AG08396 (cell line): ENCODE results near the gene COL21A1.
"Not testable (repeated sequence)": the region's sequence is repeated elsewhere in the genome, so short reads cannot be mapped to it uniquely, and the experiment has no call there.

Experiments
- DNase-seq: peaks from one replicate; pipeline ENCODE4 v3.0.0; 2012; ENCODE audit warnings: low spot score, mixed read lengths

The COL21A1 gene

DNA sequence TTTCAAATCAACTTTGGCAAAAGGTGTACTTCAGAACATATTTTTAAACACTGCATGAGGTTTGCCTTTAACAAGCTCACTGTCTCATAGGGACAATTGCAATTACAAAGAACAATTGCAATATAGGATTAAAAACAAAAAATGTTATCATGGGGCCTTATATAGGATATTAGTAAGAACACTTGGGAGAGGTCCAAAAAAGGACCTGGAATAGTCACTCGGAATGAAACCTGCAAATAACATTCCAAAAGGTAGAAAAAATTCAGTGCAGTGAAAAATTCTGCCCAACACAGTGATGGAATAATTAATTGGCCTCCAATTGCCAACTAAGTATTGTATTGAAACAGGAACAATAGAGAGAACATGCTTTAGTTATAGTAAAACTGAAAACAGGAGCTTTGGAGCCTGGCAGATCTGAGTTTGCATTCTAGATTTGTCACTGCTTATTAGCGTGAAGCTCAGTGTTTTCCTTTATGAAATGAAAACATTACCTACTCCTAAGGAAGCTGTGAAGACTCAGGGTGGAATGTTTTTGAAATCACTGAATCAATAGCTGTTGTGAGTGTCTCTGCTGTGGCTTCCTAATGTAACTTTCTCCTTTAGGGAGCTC, 199.3 kb downstream of the COL21A1 start:
- no peak for DNase-seq

DNA sequence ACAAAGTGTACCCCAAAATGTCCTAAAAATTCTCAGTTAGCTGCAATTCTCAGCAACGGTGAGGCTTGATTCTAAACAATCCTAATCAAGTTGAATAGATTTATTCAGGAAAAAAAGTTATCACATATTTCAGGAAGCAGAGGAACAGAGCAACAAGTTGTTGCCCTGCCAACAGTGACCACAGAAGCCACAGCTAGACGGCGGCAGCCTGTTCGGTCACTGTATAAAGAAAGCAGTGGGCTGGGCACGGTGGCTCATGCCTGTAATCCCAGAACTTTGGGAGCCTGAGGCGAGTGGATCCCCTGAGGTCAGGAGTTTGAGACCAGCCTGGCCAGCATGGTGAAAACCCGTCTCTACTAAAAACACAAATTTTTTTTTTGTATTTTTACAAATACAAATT, 200.8 kb downstream of the COL21A1 start:
- DNase-seq = peak; percentile 15

DNA sequence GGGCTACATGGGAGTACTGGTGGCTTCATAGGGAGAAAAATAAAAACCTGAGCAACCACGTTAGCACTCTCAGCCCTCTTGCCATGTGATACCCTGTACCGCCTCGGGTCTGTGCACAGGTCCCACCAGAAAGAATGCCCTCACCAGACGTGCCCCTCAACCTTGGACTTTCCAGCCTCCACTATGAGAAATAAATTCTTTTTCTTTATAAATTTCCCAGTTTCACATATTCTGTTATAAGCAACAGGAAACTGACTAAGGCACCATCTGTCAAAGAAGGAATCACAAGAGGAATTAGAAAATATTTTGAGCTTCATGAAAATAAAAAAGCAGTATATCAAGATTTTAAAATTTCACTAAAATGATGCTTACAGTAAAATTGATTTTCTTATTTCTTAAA, 203.6 kb downstream of the COL21A1 start:
- no peak for DNase-seq

DNA sequence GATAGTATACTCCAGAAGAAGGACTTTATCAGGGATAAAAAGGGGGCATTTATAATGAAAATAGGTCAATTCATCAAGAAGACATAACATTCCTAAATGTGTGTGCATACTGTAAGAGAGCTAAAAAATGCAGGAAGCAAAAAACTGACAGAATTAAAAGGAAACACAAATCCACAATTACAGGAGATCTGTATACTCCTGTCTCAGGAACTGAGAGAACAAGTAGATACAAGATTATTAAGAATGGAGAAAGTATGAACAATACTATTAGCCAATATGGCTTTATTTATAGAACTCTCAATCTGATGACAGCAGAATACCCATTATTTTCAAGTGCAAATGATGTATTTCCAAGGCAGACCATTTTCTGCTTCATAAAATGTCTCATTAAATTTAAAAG, 204.3 kb downstream of the COL21A1 start:
- no peak for DNase-seq

- no peak for DNase-seq
These were observed 205.8 kb downstream of the COL21A1 start for GRCh38 chr6:56041591-56041990.

GRCh38 chr6:56040889-56041301, 206.5 kb downstream of the COL21A1 start:
- no peak for DNase-seq

GRCh38 chr6:56040223-56040622, 207.2 kb downstream of the COL21A1 start:
- no peak for DNase-seq

- no peak for DNase-seq
These were observed 208.6 kb downstream of the COL21A1 start for GRCh38 chr6:56038764-56039163.

- no peak for DNase-seq
These were observed 209.8 kb downstream of the COL21A1 start for GRCh38 chr6:56037601-56038000.

GRCh38 chr6:56036916-56037600, 210.3 kb downstream of the COL21A1 start:
- no peak for DNase-seq

GRCh38 chr6:56033401-56033800, 214.0 kb downstream of the COL21A1 start:
- no peak for DNase-seq

DNA sequence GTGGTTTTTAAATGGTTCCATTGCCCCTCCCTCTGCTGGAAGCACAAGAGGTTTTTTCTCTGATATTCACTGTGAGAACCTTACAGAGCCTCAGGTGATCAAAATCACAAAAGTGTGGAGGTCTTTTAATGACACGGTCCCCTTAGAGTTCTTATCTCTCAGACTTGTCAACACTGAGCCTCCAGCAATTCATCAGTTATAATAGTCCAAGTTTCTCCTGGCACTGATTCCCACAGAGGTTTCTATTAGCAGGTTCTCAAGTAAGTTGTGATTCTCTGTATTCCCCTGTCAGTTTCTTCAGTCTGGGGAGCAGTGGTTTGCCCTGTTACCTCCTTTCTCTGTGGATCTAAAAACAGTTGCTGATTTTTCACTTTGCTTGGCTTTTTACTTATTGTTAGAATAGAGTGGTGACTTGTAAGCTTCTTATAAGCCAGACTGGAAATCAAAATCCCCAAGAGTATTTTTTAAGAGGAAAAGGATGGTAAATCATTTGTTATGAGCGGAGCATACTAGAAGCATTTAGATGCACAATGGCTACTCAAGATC, 214.6 kb downstream of the COL21A1 start:
- no peak for DNase-seq

DNA sequence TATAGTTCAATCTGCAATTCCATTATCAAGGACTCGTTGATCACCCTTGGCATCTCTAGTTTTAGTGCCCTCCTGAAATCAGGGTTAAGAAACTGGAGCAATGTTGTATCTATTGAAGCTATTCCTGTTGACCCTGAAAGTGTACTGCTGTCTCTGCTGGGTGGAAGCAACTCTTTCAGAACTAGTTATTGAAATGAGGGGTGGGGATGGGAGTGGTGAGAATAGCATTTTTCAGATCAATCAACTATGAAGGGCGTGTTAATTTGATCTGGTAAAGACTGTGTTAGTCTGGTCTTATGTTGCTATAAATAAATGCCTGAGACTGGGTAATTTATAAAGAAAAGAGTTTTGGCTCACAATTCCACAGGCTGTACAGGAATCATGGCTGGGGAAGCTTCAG, 219.5 kb downstream of the COL21A1 start:
- no peak for DNase-seq

- no peak for DNase-seq
These were observed 220.8 kb downstream of the COL21A1 start for GRCh38 chr6:56026455-56027180.

GRCh38 chr6:56025795-56026194, 221.6 kb downstream of the COL21A1 start:
- no peak for DNase-seq

DNA sequence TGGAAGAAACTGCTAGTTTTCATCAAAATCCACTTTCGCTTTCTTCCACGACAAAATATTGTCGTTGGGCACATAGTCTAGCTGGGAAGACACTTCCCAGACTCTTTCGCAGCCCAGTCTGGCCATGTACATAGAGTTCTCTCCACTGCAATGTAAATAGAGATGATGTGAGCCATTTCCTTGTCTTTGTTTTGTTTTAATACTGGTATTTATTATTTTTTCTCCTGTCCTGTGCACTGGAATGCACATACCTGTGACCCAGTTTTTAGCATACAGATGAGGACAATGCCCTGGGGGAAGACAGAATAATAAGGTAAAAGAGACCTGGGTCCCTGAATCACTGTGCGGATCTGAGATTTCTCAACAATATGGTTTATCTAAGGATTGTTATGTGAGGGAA, 222.4 kb downstream of the COL21A1 start:
- DNase-seq = no peak

- DNase-seq = no peak
These were observed 223.6 kb downstream of the COL21A1 start for GRCh38 chr6:56023829-56024228.

DNA sequence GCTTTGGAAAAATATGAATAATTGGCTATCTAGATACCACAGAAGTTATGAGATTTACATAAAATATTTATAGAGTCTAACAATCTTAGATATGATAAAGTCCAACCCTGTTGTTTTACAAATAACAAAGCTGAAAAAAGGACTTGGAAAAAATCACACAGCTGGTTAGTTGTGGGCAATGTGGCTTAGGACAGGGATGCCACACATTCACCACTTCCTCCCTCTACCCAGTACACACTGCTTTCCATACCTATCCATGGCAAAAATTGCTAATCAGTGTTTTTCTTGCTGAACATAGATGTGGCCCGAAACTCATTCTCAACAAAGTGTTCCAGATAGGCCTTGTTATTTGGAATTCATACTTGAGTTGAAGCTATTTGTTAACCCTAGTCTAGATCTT, 224.7 kb downstream of the COL21A1 start:
- no peak for DNase-seq

DNA sequence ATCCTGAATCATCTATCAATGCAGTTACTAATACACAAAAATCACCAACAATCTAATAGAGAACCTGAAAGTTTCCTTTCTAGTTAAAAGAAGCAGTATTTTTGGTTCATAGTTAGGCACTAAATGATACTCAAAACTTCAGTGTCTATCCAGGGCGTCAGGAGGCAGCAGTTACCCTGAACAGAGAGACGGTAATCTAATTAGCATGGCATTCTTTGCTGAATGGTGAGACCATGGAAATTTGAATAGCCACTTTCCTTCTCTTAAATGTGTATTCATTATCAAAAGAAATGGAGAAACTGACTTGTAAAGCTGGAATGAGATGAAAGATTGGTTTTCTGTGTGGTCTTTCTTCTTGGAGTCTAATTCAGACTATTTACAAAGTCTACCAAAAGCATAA, 225.4 kb downstream of the COL21A1 start:
- no peak for DNase-seq

DNA sequence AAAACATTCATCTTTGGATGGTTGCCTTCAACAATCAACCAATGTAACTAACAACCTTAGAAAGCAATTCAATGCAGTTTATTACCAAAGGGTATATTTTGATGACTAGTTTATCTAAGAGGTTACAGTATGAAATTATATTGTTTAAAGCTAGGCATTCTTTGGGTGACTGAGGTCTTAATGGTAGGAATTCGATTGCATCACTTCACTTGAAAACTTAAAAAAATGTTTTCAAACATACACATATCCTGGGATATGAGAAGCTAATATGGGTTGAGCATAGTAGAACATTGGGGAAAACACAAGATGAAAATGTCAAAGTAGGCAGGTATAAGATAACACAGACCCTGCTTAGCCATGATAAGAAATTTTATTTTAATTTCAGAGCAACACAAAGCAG, 227.4 kb downstream of the COL21A1 start:
- no peak for DNase-seq

DNA sequence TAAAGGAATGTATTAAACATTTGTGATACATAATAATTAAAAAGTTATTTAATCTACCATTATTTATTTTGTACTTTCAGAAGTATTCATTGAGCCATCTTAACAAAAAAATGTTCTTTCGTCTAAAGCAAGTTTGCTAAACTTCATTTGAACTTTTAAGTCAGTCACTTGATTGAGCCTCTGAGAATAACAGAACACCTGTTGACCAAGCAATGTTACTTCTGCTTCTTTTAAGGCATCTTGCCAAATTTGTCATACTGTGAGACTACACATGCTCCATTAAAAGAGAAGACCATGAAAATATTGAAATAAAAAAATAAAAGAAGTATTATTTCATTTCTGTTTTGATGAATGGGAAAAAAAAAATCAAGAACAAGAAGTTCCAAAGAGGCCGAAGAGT, 230.2 kb downstream of the COL21A1 start:
- no peak for DNase-seq

- not testable (repeated sequence) for DNase-seq
These were observed 233.3 kb downstream of the COL21A1 start for GRCh38 chr6:56014039-56014438.

- no peak for DNase-seq
These were observed 237.7 kb downstream of the COL21A1 start for GRCh38 chr6:56009636-56010035.
